SK-N-SH treated with all-trans-retinoic acid at 6 μM for 48 hours (cell line): Measurements from ENCODE around the gene DPPA4.

Experiments used
- ARNTL ChIP-seq: fragments of 450-650 bp; formaldehyde crosslinking; IDR thresholded peaks from 2 replicates; pipeline ENCODE4 v1.5.0; 2020; ENCODE audit warnings: low read depth, mild to moderate bottlenecking, moderate library complexity, borderline replicate concordance
- BACH2 ChIP-seq: fragments of 250-450 bp; sonication (Bioruptor Pico); IDR thresholded peaks from 2 replicates; pipeline ENCODE4 v1.9.0; 2021; ENCODE audit warnings: mild to moderate bottlenecking, borderline replicate concordance
- PPARA ChIP-seq: fragments of 250-450 bp; sonication (Bioruptor Pico); IDR thresholded peaks from 2 replicates; pipeline ENCODE4 v1.5.0; 2020; ENCODE audit warnings: mild to moderate bottlenecking, borderline replicate concordance
- TCF4 ChIP-seq: fragments of 250-450 bp; sonication (Bioruptor Pico); IDR thresholded peaks from 2 replicates; pipeline ENCODE4 v1.8.0; 2021; ENCODE audit warnings: mild to moderate bottlenecking, moderate library complexity, borderline replicate concordance
- TOX ChIP-seq: fragments of 250-450 bp; sonication (Bioruptor Pico); IDR thresholded peaks from 2 replicates; pipeline ENCODE4 v1.8.0; 2021; ENCODE audit warnings: mild to moderate bottlenecking, moderate library complexity, borderline replicate concordance
- ZC3H10 ChIP-seq: fragments of 250-450 bp; sonication (Bioruptor Pico); IDR thresholded peaks from 2 replicates; pipeline ENCODE4 v1.5.1; 2021; ENCODE audit warnings: mild to moderate bottlenecking, moderate library complexity
- ZFP3 ChIP-seq: fragments of 250-450 bp; sonication (Bioruptor Pico); IDR thresholded peaks from 2 replicates; pipeline ENCODE4 v1.5.0; 2020; ENCODE audit warnings: mild to moderate bottlenecking, moderate library complexity
- ZNF565 ChIP-seq: fragments of 450-650 bp; formaldehyde crosslinking; conservative IDR thresholded peaks from 2 replicates; pipeline ENCODE4 v1.5.0; 2020; ENCODE audit warnings: low read depth, mild to moderate bottlenecking, moderate library complexity
- TF ChIP-seq, protein P1 (sequence below): fragments of 250-450 bp; sonication (Bioruptor Pico); IDR thresholded peaks from 2 replicates; pipeline ENCODE4 v1.8.0; 2020; ENCODE audit warnings: mild to moderate bottlenecking, moderate library complexity, borderline replicate concordance
- TF ChIP-seq, protein P2 (sequence below): fragments of 250-450 bp; sonication (Bioruptor Pico); IDR thresholded peaks from 2 replicates; pipeline ENCODE4 v1.5.1; 2020; ENCODE audit warnings: low read depth, mild to moderate bottlenecking, moderate library complexity

DNA sequence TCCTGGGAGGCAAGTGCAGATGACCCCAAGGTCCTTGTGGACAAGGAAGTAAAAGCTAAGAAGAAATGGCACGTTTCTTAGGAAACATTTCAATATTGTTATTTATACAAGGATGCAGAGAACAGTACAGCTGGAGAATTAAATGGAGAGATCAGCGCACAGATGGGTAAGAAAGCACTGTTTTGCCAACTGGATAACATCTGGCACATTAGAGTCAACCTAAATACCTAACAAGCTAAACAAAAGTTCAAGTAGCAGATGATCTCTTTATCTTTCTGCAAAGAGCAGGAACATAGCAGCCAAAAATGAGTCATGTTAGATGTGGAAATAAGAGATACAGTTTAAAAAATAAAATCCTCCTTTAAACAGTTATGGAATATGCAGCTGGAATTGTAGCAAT, 15.7 kb upstream of the DPPA4 start:
- TF ChIP-seq PPARA = no peak
- TF ChIP-seq TOX (CRISPR knock-in tag) = no peak
- TF ChIP-seq ARNTL = no peak
- no peak for TF ChIP-seq ZNF565 (CRISPR knock-in tag)
- no peak for TF ChIP-seq BACH2 (CRISPR knock-in tag)
- TF ChIP-seq TCF4 = no peak
- no peak for TF ChIP-seq ZFP3 (CRISPR knock-in tag)
- TF ChIP-seq, protein P1, sequence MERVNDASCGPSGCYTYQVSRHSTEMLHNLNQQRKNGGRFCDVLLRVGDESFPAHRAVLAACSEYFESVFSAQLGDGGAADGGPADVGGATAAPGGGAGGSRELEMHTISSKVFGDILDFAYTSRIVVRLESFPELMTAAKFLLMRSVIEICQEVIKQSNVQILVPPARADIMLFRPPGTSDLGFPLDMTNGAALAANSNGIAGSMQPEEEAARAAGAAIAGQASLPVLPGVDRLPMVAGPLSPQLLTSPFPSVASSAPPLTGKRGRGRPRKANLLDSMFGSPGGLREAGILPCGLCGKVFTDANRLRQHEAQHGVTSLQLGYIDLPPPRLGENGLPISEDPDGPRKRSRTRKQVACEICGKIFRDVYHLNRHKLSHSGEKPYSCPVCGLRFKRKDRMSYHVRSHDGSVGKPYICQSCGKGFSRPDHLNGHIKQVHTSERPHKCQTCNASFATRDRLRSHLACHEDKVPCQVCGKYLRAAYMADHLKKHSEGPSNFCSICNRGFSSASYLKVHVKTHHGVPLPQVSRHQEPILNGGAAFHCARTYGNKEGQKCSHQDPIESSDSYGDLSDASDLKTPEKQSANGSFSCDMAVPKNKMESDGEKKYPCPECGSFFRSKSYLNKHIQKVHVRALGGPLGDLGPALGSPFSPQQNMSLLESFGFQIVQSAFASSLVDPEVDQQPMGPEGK (CRISPR knock-in tag) = no peak
- TF ChIP-seq, protein P2, sequence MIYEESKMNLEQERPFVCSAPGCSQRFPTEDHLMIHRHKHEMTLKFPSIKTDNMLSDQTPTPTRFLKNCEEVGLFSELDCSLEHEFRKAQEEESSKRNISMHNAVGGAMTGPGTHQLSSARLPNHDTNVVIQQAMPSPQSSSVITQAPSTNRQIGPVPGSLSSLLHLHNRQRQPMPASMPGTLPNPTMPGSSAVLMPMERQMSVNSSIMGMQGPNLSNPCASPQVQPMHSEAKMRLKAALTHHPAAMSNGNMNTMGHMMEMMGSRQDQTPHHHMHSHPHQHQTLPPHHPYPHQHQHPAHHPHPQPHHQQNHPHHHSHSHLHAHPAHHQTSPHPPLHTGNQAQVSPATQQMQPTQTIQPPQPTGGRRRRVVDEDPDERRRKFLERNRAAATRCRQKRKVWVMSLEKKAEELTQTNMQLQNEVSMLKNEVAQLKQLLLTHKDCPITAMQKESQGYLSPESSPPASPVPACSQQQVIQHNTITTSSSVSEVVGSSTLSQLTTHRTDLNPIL (CRISPR knock-in tag) = no peak
- no peak for TF ChIP-seq ZC3H10 (CRISPR knock-in tag)
